Karpas-422 (cell line): ENCODE results near the gene RNF212. TPM values are rescaled to one million over a fixed set of nuclear protein-coding genes. Genes with fewer than 3 reads are reported as not detected.

Experiments used
- DNase-seq: peaks from one replicate; pipeline ENCODE4 v3.0.0-alpha.2; 2015
- H2AFZ ChIP-seq: fragments of 200-600 bp; sonication (generic); 2 replicates; pipeline ENCODE4 v1.6.1; 2014; ENCODE audit warnings: antibody characterized with exemption, low read length, mixed read lengths
- H3K27ac ChIP-seq: fragments of 200-600 bp; sonication (generic); 2 replicates; pipeline ENCODE4 v1.5.1; 2014; ENCODE audit warnings: mild to moderate bottlenecking, low read length, moderate library complexity
- H3K27me3 ChIP-seq: fragments of 200-600 bp; sonication (generic); 2 replicates; pipeline ENCODE4 v1.6.1; 2014; ENCODE audit warnings: low read length, mixed read lengths
- H3K36me3 ChIP-seq: fragments of 200-600 bp; sonication (generic); 2 replicates; pipeline ENCODE4 v1.6.1; 2014; ENCODE audit warnings: low read length, mixed read lengths; ENCODE audit not compliant: insufficient read depth
- H3K4me1 ChIP-seq: fragments of 200-600 bp; sonication (generic); 2 replicates; pipeline ENCODE4 v1.6.1; 2014; ENCODE audit warnings: mild to moderate bottlenecking, low read length, mixed read lengths
- H3K4me2 ChIP-seq: fragments of 200-600 bp; sonication (generic); 2 replicates; pipeline ENCODE4 v1.6.1; 2014; ENCODE audit warnings: low read length, low read depth, mild to moderate bottlenecking; ENCODE audit not compliant: poor library complexity, severe bottlenecking
- H3K4me3 ChIP-seq: fragments of 200-600 bp; sonication (generic); 2 replicates; pipeline ENCODE4 v1.5.1; 2014; ENCODE audit warnings: mild to moderate bottlenecking, antibody characterized with exemption, low read length, mixed read lengths
- H3K79me2 ChIP-seq: fragments of 200-600 bp; sonication (generic); 2 replicates; pipeline ENCODE4 v1.6.1; 2014; ENCODE audit warnings: mild to moderate bottlenecking, low read length, mixed read lengths
- H3K9ac ChIP-seq: fragments of 200-600 bp; sonication (generic); 2 replicates; pipeline ENCODE4 v1.6.0; 2014; ENCODE audit warnings: low read length
- H3K9me2 ChIP-seq: fragments of 200-600 bp; sonication (generic), shearing (Covaris generic); replicated peaks from 2 replicates; pipeline ENCODE4 v1.6.0; 2014; ENCODE audit warnings: mild to moderate bottlenecking, low read length, moderate library complexity; ENCODE audit not compliant: insufficient read depth
- H3K9me3 ChIP-seq: fragments of 300-700, 200-600 bp; sonication (generic); 2 replicates; pipeline ENCODE4 v1.6.1; 2014; ENCODE audit warnings: low read length, mixed read lengths
- H4K20me1 ChIP-seq: fragments of 200-600 bp; sonication (generic); 2 replicates; pipeline ENCODE4 v1.6.1; 2014; ENCODE audit warnings: mild to moderate bottlenecking, antibody characterized with exemption, low read length, low read depth; ENCODE audit not compliant: insufficient read depth
- total RNA-seq: library from RNA; depleted of rRNA; stranded (reverse); fragments of >200 nt; shearing (Covaris generic); gene quantifications from 2 replicates; pipeline ENCODE4 v1.2.3, GENCODE V29; 2014; ENCODE audit warnings: low replicate concordance; rRNA removed

RNF212 gene
- not detected in 2 replicates for total RNA-seq

- Histone ChIP-seq H3K9ac (no peak within 1 kb of the TSS), H3K79me2 (no peaks in the 10 kb centered on the region), H3K4me3 (no peak within 1 kb of the TSS), H3K9me3 (no peaks in the 10 kb centered on the region), H3K27ac (no peak within 1 kb of the TSS), H2AFZ (no peak within 1 kb of the TSS), H4K20me1 (no peaks in the 10 kb centered on the region), H3K27me3 (no peaks in the 10 kb centered on the region), H3K4me1 (no peaks in the 10 kb centered on the region), H3K4me2 (no peak within 1 kb of the TSS), H3K9me2 (no peaks in the 10 kb centered on the region), H3K36me3 (no peaks in the 10 kb centered on the region)
- no peak for DNase-seq
Measured at GRCh38 chr4:1113311-1114009, at the start of gene RNF212. Gene RNF212, minus strand, starts transcription at chr4:1113564. Its CDS starts 100 bp downstream, at chr4:1113464.

GRCh38 chr4:1160351-1160750 is 47.0 kb upstream of the RNF212 start:
- no peaks in the 10 kb centered on the region for H3K27me3 ChIP-seq
- no peaks in the 10 kb centered on the region for H3K9me2 ChIP-seq
- no peaks in the 10 kb centered on the region for H3K79me2 ChIP-seq
- no peaks in the 10 kb centered on the region for H3K36me3 ChIP-seq
- no peak overlapping the region for H3K4me2 ChIP-seq
- H2AFZ ChIP-seq = no peak overlapping the region
- H3K9ac ChIP-seq = no peak overlapping the region
- H3K4me3 ChIP-seq = no peak overlapping the region
- no peaks in the 10 kb centered on the region for H3K4me1 ChIP-seq
- H3K9me3 ChIP-seq = no peaks in the 10 kb centered on the region; the same call in 1 of the 2 replicates
- H4K20me1 ChIP-seq = no peaks in the 10 kb centered on the region
- no peak for DNase-seq
- H3K27ac ChIP-seq = no peak overlapping the region

- no peaks in the 10 kb centered on the region; the same call in 1 of the 2 replicates for H3K9me3 ChIP-seq
- no peaks in the 10 kb centered on the region for H3K9me2 ChIP-seq
- no peak overlapping the region for H3K4me3 ChIP-seq
- no peak overlapping the region for H2AFZ ChIP-seq
- DNase-seq = no peak
- no peak overlapping the region for H3K9ac ChIP-seq
- H4K20me1 ChIP-seq = no peaks in the 10 kb centered on the region
- H3K27ac ChIP-seq = no peak overlapping the region
- no peaks in the 10 kb centered on the region for H3K36me3 ChIP-seq
- H3K4me1 ChIP-seq = no peaks in the 10 kb centered on the region
- no peaks in the 10 kb centered on the region for H3K27me3 ChIP-seq
- no peaks in the 10 kb centered on the region for H3K79me2 ChIP-seq
- no peak overlapping the region for H3K4me2 ChIP-seq
Measured at GRCh38 chr4:1156069-1156468, 42.7 kb upstream of the RNF212 start.

GRCh38 chr4:1155314-1155713 is 42.0 kb upstream of the RNF212 start:
- H3K4me1 ChIP-seq = no peaks in the 10 kb centered on the region
- H3K9me2 ChIP-seq = no peaks in the 10 kb centered on the region
- DNase-seq = no peak
- no peaks in the 10 kb centered on the region; the same call in 1 of the 2 replicates for H3K9me3 ChIP-seq
- no peaks in the 10 kb centered on the region for H3K79me2 ChIP-seq
- H4K20me1 ChIP-seq = no peaks in the 10 kb centered on the region
- no peak overlapping the region for H3K4me2 ChIP-seq
- H3K27me3 ChIP-seq = no peaks in the 10 kb centered on the region
- no peak overlapping the region for H2AFZ ChIP-seq
- no peak overlapping the region for H3K9ac ChIP-seq
- no peak overlapping the region for H3K4me3 ChIP-seq
- H3K27ac ChIP-seq = no peak overlapping the region
- H3K36me3 ChIP-seq = no peaks in the 10 kb centered on the region

- DNase-seq = no peak
- no peak overlapping the region for H3K9ac ChIP-seq
- H3K4me2 ChIP-seq = no peak overlapping the region
- no peaks in the 10 kb centered on the region for H3K27me3 ChIP-seq
- H3K27ac ChIP-seq = no peak overlapping the region
- no peak overlapping the region for H3K4me3 ChIP-seq
- no peaks in the 10 kb centered on the region for H3K36me3 ChIP-seq
- H3K9me2 ChIP-seq = no peaks in the 10 kb centered on the region
- no peaks in the 10 kb centered on the region for H4K20me1 ChIP-seq
- H3K79me2 ChIP-seq = no peaks in the 10 kb centered on the region
- no peak overlapping the region for H2AFZ ChIP-seq
- no peaks in the 10 kb centered on the region for H3K4me1 ChIP-seq
- H3K9me3 ChIP-seq = no peaks in the 10 kb centered on the region; the same call in 1 of the 2 replicates
Measured at GRCh38 chr4:1154523-1155182, 41.3 kb upstream of the RNF212 start.

GRCh38 chr4:1154126-1154522 is 40.8 kb upstream of the RNF212 start:
- no peak for DNase-seq
- Histone ChIP-seq H3K27ac (no peak overlapping the region), H3K4me3 (no peak overlapping the region)

GRCh38 chr4:1153567-1154090 is 40.3 kb upstream of the RNF212 start:
- Histone ChIP-seq H3K4me1 (no peaks in the 10 kb centered on the region), H3K9ac (no peak overlapping the region), H3K9me3 (no peaks in the 10 kb centered on the region; the same call in 1 of the 2 replicates), H2AFZ (no peak overlapping the region), H3K9me2 (no peaks in the 10 kb centered on the region), H3K79me2 (no peaks in the 10 kb centered on the region), H3K36me3 (no peaks in the 10 kb centered on the region), H4K20me1 (no peaks in the 10 kb centered on the region), H3K27me3 (no peaks in the 10 kb centered on the region), H3K27ac (no peak overlapping the region), H3K4me2 (no peak overlapping the region), H3K4me3 (no peak overlapping the region)
- no peak for DNase-seq

More at GRCh38 chr4:1154126-1154522, 40.8 kb upstream of the RNF212 start:
- no peaks in the 10 kb centered on the region for H3K27me3 ChIP-seq
- no peaks in the 10 kb centered on the region for H3K79me2 ChIP-seq
- H3K9ac ChIP-seq = no peak overlapping the region
- no peaks in the 10 kb centered on the region for H3K36me3 ChIP-seq
- H3K4me1 ChIP-seq = no peaks in the 10 kb centered on the region
- no peak overlapping the region for H2AFZ ChIP-seq
- H3K9me2 ChIP-seq = no peaks in the 10 kb centered on the region
- no peak overlapping the region for H3K4me2 ChIP-seq
- no peaks in the 10 kb centered on the region for H4K20me1 ChIP-seq
- no peaks in the 10 kb centered on the region; the same call in 1 of the 2 replicates for H3K9me3 ChIP-seq

- H3K4me2 ChIP-seq = no peak overlapping the region
Measured at GRCh38 chr4:1152290-1152689, 38.9 kb upstream of the RNF212 start.

More at GRCh38 chr4:1152290-1152689, 38.9 kb upstream of the RNF212 start:
- H3K9me3 ChIP-seq = no peaks in the 10 kb centered on the region
- no peak overlapping the region for H2AFZ ChIP-seq
- no peaks in the 10 kb centered on the region for H3K79me2 ChIP-seq
- no peak for DNase-seq
- no peaks in the 10 kb centered on the region for H3K9me2 ChIP-seq
- no peaks in the 10 kb centered on the region for H3K36me3 ChIP-seq
- H3K27me3 ChIP-seq = no peaks in the 10 kb centered on the region
- no peaks in the 10 kb centered on the region for H4K20me1 ChIP-seq
- no peak overlapping the region for H3K9ac ChIP-seq
- no peak overlapping the region for H3K4me3 ChIP-seq
- no peak overlapping the region for H3K27ac ChIP-seq
- no peaks in the 10 kb centered on the region for H3K4me1 ChIP-seq
